ENCODE measurements around the gene ZNF846.
"Not testable (repeated sequence)": the region's sequence is repeated elsewhere in the genome, so short reads cannot be mapped to it uniquely, and the experiment has no call there.

ZNF846 gene

DNA sequence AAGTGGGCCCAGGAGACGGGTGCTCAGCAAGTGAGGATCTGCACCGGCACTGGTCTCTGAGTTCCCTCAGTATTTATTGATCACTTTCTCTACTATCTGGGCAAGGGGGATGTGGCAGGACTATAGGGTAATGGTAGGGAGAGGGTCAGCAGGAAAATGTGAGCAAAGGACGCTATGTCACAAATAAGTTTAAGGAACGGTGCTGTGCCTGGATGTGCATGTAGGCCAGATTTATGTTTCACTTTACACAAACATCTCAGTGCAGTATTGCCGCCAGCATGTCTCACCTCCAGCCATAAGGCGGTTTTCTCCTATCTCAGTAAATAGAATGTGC lies 15.6 kb upstream of the ZNF846 start:
- not testable (repeated sequence) for DNase-seq (ENCODE audit: low read depth)

DNA sequence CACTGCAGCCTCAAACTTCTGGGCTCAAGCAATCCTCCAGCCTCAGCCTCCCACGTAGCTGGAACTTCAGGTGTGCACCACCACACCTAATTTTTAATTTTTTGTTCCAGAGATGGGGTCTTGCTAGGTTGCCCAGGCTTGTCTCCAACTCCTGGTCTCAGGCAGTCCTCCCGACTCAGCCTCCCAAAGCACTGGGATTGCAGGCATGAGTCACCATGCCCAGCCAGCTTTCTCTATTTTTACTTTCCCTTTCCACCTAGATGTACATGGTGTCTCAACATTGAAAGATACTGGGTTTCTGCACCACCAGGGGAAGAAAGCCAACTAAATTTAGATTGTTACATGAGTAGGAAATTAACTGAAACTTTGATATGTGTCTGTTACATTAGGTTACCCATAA lies 13.8 kb upstream of the ZNF846 start:
- DNase-seq (ENCODE audit: low read depth): no peak

DNA sequence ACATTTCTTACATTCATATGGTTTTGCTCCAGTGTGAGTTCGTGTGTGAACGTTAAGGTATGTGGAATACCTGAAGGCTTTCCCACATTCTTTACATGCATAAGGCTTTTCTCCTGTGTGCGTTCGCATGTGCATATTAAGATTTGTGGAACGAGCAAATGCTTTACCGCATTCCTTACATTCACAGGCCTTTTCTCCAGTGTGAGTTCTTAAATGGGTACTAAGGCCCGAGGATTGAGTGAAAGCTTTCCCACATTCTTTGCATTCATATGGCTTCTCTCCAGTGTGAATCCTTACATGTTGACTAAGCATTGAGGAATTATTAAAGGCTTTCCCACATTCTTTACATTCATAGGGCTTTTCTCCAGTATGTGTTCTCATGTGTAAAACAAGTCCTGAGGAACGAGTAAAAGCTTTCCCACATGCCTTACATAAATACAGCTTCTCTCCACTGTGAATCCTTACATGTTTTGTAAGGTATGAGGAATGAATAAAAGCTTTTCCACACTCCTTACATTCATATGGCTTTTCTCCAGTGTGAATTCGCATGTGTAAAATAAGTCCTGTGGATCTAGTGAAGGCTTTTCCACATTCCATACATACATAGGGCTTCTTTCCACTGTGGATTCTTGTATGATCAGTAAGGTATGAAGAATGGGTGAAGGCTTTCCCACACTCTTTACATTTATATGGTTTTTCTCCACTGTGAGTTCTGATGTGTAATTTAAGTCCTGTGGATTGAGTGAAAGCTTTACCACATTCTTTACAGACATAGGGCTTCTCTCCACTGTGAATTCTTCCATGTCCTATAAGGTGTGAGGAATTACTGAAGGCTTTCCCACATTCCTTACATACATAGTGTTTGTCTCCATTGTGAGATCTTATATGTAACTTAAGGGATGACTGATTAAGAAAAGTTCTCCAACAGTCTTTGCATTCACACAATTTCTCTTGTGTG lies 10.7 kb downstream of the ZNF846 start:
- no peak for DNase-seq (ENCODE audit: low read depth)

DNA sequence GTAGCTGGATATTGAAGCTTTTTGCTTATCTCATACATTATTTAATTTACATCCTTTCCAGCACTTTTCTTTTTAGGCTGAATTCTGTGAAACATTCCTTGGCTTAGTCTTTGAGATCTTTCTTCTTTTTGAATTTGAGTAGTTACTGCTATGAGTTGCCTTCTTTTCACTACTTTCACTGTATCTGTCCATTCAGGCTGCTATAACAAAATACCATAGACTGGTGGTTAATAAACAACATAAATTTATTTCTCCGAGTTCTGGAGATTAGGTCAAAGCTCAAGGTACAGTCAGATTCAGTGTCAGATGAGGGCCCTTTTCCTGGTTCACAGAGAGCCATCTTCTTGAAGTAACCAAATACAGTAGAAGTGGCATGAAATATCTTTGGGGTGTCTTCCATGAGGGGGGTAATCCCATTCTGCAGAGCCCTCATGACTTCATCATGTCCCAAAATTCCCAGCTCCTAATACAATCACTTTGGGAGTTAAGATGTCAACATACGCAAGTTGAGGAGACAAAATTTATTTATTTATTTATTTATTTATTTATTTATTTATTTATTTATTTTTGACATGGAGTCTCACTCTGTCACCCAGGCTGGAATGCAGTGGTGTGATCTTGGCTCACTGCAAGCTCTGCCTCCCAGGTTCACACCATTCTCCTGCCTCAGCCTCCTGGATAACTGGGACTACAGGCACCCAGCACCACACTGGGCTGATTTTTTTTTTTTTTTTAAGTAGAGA lies 15.7 kb downstream of the ZNF846 start:
- no peak for DNase-seq (ENCODE audit: low read depth)

DNA sequence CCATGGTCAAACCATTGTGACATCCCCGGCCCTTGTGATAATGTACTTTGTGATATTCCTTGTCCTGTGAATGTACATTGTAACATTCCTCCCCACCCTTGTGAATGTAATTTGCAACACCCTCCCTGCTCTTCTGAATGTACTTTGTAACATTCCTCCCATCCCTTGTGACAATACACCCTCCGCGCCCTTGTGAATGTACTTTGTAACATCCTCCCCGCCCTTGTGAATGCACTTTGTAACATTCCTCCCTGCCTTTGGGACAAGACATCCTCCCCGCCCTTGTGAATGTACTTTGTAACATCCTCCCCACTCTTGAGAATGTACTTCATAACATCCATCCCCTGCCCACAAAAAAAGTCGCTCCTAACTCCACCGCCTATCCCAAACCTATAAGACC lies 17.1 kb downstream of the ZNF846 start:
- DNase-seq (ENCODE audit: low read depth): no peak

DNA sequence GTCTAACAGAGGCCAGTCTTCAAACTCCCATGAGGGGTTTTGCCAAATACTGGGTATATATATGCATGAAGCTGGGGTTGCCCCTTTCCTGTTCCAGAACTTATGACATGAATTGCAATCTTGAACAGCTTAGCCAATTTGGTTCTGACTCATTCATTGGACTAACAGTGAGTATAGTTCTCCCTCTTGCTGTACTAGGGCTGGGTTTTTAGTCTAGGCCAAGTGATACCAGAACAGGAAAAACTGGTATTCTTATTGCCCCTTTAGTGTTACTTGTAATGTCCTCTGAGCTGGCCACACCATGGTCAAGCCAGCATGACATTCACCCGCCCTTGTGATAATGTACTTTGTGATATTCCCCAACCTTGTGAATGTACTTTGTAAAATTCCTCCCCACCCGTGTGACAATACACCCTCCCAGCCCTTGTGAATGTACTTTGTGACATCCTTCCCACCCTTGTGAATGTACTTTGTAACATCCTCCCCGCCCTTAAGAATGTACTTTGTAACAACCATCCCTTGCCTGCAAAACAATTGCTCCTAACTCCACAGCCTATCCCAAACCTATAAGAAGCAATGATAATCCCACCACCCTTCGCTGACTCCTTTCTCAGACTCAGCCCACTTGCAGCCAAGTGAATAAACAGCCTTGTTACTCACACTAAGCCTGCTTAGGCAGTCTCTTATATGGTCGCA lies 26.9 kb downstream of the ZNF846 start:
- DNase-seq (ENCODE audit: low read depth): no peak

DNA sequence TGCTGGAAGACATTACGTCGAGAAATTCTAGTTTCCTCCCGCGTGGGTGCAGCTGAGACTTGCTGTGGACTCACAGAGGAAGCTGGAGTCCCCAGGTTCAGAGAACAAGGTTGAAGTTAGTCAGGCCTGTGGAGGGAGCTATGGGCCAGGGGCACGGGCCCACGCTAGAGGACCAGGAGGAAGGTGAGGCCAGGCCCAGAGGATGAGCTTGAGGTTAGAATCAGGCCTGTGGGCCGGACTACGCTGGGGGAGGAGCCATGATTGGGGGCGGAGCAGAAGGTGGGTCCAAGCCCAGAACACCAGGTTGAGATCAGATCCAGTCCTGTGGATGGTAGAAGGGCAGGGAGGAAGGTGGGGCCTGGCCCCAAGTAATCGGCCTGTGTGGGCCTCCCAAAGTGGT lies 32.6 kb downstream of the ZNF846 start:
- DNase-seq (ENCODE audit: low read depth): no peak

DNA sequence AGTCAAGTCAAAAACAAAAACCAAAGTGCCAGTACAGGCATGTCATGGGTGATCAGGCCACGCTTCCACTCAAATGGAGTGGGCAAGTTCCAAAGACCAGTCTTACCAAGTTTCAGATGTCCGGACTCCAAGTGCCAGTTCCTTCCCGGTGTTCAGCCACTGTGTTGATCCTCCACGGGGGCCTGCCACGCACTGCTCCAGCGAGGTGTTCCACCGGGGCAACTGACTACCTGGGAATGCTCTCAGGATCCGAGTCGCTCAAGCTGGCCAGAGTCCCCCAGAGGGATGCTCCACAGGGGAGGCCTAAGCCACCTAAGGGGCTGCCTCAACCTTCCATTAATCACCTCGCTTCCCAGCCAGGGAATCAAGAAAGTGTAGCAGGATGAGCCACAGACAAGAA lies 38.5 kb downstream of the ZNF846 start:
- DNase-seq (ENCODE audit: low read depth): not testable (repeated sequence)

DNA sequence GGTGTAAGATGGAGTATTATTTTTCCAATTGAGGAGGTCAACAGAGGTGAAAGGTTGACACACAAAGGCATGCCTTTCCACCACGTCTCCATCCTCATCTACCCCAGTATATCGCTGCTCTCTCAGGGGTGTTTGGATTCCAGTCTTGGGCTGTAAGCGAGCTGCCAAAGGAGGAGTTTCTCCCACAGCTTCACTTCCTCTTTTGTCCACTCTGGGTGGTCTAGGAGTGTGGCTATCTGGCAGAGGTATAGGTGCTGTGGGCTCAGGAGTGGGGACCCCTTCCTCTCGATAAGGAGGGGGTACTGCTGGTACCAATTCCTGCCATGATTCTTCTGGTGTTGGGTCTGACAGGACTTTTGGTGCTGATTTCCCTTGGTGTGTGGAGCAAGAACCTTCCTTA lies 39.4 kb downstream of the ZNF846 start:
- no peak for DNase-seq (ENCODE audit: low read depth)

DNA sequence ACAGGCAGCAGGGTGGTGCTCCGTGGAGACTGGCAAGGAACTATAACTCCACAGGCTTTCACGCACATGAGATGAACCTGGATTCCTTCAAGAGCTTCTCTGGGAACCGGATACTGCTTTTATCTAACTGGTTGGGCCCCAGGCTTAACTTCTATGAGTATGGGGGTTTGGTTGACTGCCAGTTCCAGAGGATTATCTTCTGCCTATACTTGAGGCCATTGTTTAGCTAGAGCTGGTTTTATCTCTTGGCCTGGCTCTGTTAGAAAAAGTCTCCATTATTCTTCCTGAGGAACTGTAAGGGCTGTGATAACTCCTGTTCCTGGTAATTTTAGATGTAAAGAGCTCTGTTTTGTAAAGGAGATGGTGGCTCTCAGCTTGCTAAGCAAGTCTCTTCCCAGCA lies 40.9 kb downstream of the ZNF846 start:
- DNase-seq (ENCODE audit: low read depth): no peak

DNA sequence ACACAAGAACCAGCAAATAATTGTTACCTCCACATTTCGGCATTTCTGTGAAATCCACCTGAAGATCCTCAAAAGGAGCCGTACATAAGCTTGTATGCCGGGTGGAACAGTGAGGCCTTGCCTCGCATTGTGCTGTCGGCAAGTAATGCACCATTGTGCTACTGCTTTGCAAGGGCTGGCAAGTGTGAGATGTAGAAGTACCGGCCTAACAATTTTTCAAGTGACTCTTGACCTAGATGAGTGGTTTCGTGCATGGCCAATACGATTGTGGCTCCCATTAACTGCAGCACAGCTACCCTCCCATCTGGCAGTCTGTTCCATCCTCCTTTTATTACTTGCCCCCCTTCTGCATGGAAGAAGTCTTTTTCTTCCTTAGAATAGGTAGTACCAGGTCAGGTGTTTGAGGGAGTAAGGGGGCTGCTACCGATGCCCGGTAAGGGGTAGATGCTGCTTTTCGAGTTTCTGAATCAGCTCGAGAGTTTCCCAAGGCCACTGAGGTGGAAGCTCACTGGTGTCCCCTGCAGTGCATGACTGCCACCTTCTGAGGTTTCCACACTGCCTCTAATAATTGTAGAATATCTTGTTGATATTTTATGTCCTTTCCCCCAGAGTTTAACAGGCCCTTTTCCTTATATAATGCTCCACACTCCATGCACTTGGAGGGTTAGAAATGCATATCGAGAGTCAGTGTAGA lies 42.9 kb downstream of the ZNF846 start:
- not testable (repeated sequence) for DNase-seq (ENCODE audit: low read depth)

DNA sequence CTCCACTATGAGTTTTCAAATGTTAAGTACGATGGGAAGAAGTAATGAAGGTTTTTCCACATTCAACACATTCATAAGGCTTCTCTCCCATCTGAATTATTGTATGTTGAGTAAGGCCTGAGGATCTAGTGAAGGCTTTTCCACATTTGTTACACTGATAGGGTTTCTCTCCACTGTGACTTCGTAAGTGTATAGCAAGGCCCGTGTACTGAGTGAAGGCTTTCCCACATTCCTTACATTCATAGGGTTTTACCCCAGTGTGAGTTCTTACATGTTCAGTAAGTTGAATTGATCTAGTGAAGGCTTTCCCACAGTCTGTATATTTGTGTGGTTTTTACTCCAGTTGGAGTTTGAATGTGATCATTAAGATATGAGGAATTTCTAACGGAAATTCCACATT lies 44.4 kb downstream of the ZNF846 start:
- no peak for DNase-seq (ENCODE audit: low read depth)

DNA sequence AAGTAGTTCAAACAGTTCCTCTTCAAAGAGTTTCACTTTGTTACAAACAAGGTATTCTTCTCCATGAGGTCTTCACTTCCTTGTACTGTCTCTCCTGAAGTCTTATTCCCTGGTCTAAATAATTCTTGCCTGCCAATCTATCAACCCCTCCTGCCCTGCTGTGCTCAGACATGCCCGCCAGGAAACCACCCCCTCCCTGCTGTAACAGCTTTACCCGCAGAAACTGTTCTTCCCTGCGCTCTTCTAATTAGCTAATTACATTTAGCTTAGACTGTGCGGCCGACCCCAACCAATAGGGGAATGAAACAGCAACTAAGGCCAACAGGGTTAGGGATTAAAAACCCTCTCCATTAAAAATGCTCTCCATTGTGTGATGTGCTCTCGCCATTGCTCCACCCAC lies 46.7 kb downstream of the ZNF846 start:
- no peak for DNase-seq (ENCODE audit: low read depth)

DNA sequence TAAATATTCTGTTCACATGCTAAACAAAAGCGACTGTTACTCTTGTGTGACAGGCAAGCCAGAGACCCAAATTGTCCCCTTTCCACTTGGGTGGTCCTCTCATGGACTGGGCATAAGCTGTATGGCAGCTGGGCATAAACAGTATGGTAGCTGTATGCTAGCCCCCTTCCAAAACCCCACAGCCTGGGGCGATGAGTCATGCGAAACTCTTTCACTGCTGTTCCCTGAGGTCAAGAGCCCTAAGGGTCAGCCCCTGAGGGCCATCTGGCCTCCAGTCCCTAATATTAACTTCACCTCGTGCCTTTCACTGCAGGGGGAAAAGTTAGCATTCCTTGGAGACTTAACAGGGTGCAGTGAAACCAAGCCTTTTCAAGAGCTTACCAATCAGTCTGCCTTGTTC lies 48.0 kb downstream of the ZNF846 start:
- no peak for DNase-seq (ENCODE audit: low read depth)

DNA sequence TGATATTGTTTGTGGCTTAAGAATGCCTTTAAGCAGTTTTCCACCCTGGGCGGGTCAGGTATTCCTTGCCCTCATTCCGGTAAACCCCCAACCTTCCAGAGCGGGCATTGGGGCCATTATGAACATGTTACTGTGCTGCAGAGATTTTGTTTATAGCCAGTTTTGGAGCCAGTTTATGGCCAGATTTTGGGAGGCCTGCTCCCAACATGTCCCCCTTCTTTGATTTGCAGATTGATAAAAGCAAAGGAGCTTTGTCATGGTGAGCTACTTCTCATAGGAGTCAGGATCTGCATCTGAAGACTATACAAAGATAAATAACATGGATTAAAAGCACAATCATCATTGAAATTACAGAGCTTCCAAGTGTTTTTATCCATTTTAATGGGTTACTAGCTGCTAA lies 56.7 kb downstream of the ZNF846 start:
- DNase-seq (ENCODE audit: low read depth): no peak

DNA sequence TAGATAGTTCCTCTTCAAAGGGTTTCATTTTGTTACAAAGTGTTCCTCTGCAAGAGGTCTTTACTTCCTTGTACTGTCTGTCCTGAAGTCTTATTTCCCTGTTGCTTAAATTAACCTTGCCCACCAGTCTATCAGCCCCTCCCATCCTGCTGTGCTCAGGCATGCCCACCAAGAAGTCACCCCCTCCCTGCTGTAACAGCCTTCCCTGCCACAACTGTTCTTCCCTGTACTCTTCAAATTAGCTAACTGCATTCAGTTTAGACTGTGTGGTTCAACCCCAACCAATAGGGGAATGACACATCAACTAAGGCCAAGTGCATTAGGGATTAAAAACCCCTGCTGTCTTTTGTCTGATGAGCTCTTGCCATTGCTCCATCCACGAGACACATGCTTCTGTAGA lies 59.2 kb downstream of the ZNF846 start:
- no peak for DNase-seq (ENCODE audit: low read depth)

DNA sequence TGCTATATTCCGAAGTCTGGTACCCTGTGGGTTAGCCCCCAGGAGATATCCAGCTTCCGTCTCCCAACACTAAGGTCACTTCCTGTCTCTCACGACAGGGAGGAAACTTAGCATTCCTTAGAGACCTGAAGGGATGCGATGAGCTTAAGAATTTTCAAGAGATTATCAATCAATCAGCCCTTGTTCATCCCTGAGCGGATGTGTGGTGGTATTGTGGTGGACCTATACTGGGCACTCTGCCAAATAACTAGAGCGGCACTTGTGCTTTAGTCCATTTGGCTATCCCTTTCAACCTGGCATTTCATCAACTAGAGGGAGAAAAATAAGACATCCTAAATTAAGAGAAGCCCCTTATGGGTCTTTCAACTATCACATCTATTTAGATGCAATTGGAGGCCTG lies 62.7 kb downstream of the ZNF846 start:
- no peak for DNase-seq (ENCODE audit: low read depth)

DNA sequence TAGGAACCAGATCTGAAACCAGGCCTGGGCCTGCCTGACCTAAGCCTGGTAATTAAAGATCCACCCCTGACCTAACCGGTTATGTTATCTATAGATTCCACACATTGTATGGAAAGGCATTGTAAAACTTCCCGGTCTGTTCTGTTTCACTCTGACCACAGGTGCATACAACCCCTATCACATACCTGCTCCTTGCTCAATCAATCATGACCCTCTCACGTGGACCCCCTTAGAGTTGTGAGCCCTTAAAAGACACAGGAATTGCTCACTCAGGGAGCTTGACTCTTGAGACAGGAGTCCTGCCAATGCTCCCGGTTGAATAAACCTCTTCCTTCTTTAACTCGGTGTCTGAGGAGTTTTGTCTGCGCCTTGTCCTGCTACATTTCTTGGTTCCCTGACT lies 66.4 kb downstream of the ZNF846 start:
- no peak for DNase-seq (ENCODE audit: low read depth)
